GM12873 (cell line): ENCODE data around the gene KNOP1.

Experiments used
- TF ChIP-seq, protein P1 (sequence below): IDR thresholded peaks from 2 replicates; pipeline ENCODE4 v1.5.1; 2012; ENCODE audit warnings: low read depth, mild to moderate bottlenecking, moderate library complexity, low read length, control low read depth; ENCODE audit not compliant: insufficient read depth; ENCODE audit errors: missing control alignments

Gene KNOP1

DNA sequence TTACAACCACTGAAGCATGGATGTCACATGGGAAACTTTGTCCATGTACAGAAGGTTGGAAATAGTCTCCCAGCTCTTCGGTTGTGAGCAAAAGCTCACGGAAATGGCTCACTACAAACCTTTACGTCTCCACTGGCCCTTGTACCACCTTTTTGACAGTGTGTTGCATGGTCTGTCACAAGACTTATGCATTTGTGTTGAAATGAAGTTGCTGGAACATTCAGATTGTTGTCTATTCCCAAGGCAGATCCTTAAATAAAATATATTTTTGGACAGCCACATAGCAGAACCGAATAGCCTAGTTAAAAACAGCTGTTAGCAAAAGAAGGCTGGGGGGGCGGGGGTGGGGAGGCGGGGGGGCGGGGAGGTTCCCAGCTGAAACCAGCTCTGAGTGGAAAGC, 39.2 kb downstream of the KNOP1 start:
- TF ChIP-seq, protein P1, sequence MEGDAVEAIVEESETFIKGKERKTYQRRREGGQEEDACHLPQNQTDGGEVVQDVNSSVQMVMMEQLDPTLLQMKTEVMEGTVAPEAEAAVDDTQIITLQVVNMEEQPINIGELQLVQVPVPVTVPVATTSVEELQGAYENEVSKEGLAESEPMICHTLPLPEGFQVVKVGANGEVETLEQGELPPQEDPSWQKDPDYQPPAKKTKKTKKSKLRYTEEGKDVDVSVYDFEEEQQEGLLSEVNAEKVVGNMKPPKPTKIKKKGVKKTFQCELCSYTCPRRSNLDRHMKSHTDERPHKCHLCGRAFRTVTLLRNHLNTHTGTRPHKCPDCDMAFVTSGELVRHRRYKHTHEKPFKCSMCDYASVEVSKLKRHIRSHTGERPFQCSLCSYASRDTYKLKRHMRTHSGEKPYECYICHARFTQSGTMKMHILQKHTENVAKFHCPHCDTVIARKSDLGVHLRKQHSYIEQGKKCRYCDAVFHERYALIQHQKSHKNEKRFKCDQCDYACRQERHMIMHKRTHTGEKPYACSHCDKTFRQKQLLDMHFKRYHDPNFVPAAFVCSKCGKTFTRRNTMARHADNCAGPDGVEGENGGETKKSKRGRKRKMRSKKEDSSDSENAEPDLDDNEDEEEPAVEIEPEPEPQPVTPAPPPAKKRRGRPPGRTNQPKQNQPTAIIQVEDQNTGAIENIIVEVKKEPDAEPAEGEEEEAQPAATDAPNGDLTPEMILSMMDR: no peak

DNA sequence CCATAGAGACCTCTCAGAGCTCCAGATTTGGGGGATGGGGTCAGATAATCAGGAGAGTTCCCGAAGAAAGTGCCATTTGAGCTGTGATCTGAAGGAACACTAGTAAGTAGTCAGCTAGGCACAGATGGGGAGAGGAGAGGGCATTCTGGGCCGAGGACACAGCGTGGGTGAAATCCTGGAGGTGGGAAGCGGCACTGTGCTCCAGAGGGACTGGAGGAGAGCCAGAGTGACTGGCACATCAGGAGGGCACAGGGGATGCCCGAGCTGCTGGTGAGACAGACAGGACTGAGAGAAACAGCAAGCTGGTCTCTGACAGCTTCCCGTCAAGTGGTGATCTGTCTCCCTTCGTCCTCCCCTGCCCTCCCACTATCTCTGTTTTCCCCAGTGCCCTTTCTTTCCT, 40.6 kb downstream of the KNOP1 start:
- TF ChIP-seq, protein P1: no peak

DNA sequence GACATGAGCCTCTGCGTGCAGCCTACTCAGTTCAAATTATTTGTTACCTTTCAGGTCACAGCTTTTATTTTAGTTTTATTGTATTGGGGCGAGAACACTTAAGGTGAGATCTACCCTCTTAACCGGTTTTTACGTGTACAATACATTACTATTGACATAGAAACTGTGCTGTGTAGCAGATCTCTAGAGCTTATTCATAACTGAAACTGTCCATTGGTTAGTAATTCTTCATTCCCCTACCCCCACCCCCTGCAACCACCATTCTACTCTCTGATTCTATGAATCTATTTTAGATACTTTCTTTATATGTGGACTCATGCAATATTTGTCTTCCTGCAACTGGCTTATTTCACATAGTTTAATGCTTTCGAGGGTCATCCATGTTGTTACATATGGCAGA, 43.5 kb downstream of the KNOP1 start:
- TF ChIP-seq, protein P1: no peak

DNA sequence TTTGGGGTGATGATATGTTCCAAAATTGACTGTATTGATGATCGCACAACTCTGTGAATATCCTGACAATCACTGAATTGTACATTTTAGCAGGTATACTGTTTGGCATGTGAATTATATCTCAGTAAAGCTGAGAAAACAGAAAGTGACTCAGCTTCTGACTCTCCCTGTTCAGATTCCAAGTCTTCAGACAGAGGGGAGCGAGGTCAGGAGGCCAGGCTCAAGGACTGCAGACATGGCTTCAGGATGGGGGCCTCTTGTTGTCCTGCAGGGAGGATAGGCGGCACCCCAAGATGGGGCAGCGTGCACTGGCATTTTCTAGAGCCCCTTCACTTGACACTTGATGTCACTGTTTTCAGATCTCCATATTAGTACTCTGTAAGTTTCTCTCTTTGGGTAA, 45.6 kb downstream of the KNOP1 start:
- TF ChIP-seq, protein P1: no peak

DNA sequence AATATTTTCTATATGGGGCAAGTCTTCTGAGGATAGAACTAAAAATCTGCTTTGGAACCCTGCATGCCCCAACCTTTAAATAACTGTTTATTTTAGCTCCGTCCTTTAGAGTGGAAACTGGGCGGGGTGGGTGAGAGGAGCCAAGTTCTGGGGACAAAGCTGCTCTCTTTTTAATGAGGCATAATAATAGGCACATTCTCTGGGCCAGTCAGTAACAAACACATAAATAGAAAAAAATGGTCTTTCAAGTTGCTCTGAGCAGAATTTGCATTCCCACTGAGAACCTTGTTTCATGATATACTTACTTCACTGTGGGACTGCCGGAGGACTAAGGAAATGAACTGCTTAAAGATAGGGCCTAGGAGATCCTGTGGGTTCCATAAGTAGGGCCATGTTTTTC, 51.5 kb downstream of the KNOP1 start:
- TF ChIP-seq, protein P1: no peak

DNA sequence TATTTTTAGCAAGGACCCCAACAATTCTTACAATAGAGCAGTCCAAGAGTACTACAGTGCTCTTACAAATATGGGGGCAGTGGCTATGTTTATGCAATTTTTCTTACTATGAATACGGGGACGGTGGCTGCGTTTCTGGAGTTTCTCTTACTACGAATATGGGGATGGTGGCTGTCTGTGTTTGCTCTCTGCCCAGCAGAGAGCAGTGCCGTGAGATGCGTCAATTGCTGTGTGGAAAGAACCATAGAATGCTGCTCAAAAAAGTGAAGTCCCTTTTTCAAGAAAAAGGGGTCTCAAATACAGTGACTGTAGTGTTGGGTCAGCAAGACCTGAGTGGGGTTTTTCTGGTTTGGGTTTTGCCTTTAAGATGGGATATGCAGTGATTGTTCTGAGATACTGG, 53.9 kb downstream of the KNOP1 start:
- TF ChIP-seq, protein P1: no peak

DNA sequence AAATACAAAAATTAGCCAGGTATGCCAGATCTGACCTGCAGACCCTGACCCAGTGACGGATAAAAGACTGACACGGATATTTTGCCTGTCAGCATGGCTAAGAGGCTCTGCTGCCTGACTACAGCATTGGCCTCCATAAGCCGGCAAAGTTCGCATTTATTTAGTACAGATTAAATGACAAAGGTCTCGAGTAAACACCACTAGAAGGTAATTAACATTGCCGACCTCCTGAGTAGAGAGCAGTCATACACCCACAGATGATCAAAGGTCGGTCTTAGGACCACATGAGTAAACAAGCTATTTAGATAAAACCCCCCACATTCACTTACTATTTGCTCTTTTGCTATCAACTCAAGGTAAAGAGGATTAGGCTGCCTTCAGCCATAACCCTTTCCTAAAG, 55.7 kb downstream of the KNOP1 start:
- TF ChIP-seq, protein P1: no peak

DNA sequence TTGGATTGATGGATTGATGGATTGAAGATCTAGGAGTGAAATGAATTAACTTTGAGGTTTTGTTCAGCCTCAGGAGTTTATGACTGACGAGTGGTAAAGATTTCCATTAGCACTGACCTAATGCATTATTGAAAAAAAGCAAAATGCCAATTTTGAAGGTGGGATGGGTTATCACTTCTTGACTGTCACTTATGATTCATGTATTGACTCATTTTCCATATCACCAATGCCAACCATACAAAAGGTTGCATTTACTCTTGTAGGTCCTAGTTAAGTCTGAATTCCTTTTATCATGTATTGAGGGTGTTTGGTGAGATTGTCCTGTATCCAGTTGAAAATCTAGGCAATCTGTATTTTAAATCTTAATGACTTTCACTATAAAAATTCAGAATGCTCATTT, 57.6 kb downstream of the KNOP1 start:
- TF ChIP-seq, protein P1: no peak
